Hepatocyte (in vitro differentiated cells): Measurements from ENCODE around the gene TTBK1. TPM values are rescaled to one million over a fixed set of nuclear protein-coding genes. Genes with fewer than 3 reads are reported as not detected.

Source experiments
- DNase-seq: peaks from one replicate; pipeline ENCODE4 v3.0.0-alpha.2; 2016; ENCODE audit warnings: low spot score
- H2AFZ ChIP-seq: fragments of 200-600 bp; sonication (generic); 2 replicates; pipeline ENCODE4 v1.6.0; 2016; ENCODE audit warnings: antibody characterized with exemption, mild to moderate bottlenecking
- H3K27ac ChIP-seq: fragments of 200-600 bp; sonication (generic); 2 replicates; pipeline ENCODE4 v1.5.1; 2016; ENCODE audit warnings: mild to moderate bottlenecking
- H3K27me3 ChIP-seq: fragments of 200-600 bp; sonication (generic); 2 replicates; pipeline ENCODE4 v1.6.1; 2016
- H3K36me3 ChIP-seq: fragments of 200-600 bp; sonication (generic); replicated peaks from 2 replicates; pipeline ENCODE4 v1.5.1; 2016; ENCODE audit warnings: low read depth; ENCODE audit not compliant: insufficient read depth
- H3K4me1 ChIP-seq: fragments of 200-600 bp; sonication (generic); 2 replicates; pipeline ENCODE4 v1.5.1; 2016; ENCODE audit warnings: mild to moderate bottlenecking, moderate library complexity; ENCODE audit not compliant: insufficient read depth
- H3K4me2 ChIP-seq: fragments of 200-600 bp; sonication (generic); 2 replicates; pipeline ENCODE4 v1.6.0; 2016
- H3K4me3 ChIP-seq: fragments of 200-600 bp; sonication (generic); 2 replicates; pipeline ENCODE4 v1.5.1; 2016; ENCODE audit warnings: mild to moderate bottlenecking
- H3K79me2 ChIP-seq: fragments of 200-600 bp; sonication (generic); 2 replicates; pipeline ENCODE4 v1.6.0; 2017; ENCODE audit warnings: mild to moderate bottlenecking
- H3K9me2 ChIP-seq: fragments of 200-600 bp; sonication (generic); replicated peaks from 2 replicates; pipeline ENCODE4 v1.6.0; 2017; ENCODE audit warnings: mild to moderate bottlenecking; ENCODE audit not compliant: insufficient read depth
- H3K9me3 ChIP-seq: fragments of 200-600 bp; sonication (generic); 2 replicates; pipeline ENCODE4 v1.5.1; 2016; ENCODE audit warnings: low read depth, mild to moderate bottlenecking
- H4K20me1 ChIP-seq: fragments of 200-600 bp; sonication (generic); 2 replicates; pipeline ENCODE4 v1.6.0; 2016; ENCODE audit warnings: mild to moderate bottlenecking; ENCODE audit not compliant: insufficient read depth, poor library complexity, severe bottlenecking
- EZH2 ChIP-seq: fragments of 200-600 bp; sonication (generic); IDR thresholded peaks from 2 replicates; pipeline ENCODE4 v1.6.1; 2016; ENCODE audit warnings: antibody characterized with exemption, mild to moderate bottlenecking, borderline replicate concordance
- EZH2phosphoT487 ChIP-seq: fragments of 200-600 bp; sonication (generic); IDR thresholded peaks from one replicate; pipeline ENCODE4 v1.6.1; 2018; ENCODE audit warnings: antibody characterized with exemption, mild to moderate bottlenecking, low read depth, moderate library complexity; ENCODE audit not compliant: unreplicated experiment, severe bottlenecking
- WGBS: methylation state at CpG from one replicate; pipeline ENCODE4 v1.1.6; 2016; ENCODE audit warnings: low lambda C conversion rate; ENCODE audit errors: missing lambda C conversion rate; 5-methylcytosine and 5-hydroxymethylcytosine counted together
- polyA plus RNA-seq: library from polyadenylated mRNA; unstranded; fragments of >200 nt; fragmentation: Nextera tagmentation; extraction: Ambion mirVana; gene quantifications from 2 replicates; pipeline ENCODE4 v1.2.1, GENCODE V29; 2016
- total RNA-seq: library from RNA; depleted of rRNA; stranded (reverse); fragments of >200 nt; gene quantifications from 2 replicates; pipeline ENCODE4 v1.2.3, GENCODE V29; 2014
- TF ChIP-seq, protein P1 (sequence below): fragments of 200-600 bp; sonication (generic); IDR thresholded peaks from 2 replicates; pipeline ENCODE4 v1.5.1; 2016; ENCODE audit warnings: antibody characterized with exemption, mild to moderate bottlenecking; ENCODE audit not compliant: poor library complexity

Gene TTBK1
- total and polyA plus RNA-seq, 2 experiments from 2014 or later, result 0.34 to 1.1 TPM

DNA sequence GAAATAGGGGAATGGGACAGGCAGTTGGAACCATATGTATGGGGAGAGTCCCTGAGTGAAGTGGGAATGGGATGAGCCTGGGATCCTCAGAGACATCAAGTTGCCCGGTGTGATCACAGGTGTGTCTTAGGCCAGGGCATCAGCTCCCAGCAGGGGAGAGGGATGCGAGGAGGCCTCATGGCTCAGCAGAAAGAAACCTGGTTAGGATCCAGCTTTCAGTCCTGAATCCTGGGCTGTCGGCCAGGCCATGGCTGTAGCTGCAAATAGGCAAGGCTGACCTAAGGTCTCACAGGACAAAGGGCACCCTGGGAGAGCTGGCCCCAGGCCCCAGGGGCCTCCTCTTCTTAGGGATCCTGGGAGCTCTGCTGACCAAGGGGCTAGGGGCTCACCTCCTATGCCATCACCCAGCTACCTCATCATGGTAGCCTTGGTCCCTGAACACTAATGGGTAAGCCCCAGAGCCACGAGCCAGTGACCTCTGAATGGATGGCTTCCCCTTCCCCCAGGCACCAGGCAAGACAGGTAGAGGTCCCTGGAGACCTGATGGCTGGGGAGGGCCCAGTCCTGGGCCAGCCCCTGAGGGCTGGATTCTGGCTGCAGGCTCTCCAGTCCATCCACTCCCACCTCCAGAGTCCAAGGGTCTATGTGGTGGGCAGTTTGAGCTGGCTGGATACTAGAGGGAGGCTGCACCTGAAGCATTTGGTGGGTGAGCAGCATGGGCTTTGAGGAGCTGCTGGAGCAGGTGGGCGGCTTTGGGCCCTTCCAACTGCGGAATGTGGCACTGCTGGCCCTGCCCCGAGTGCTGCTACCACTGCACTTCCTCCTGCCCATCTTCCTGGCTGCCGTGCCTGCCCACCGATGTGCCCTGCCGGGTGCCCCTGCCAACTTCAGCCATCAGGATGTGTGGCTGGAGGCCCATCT lies 54.6 kb downstream of the TTBK1 start, which contains the start of gene SLC22A7:
Gene SLC22A7 (plus strand): TSS at position 617 of the 921 bp plus-strand sequence. CDS start 99 bp downstream, at position 716.
- Histone ChIP-seq H3K27ac (no peak within 1 kb of the TSS), H3K27me3 (no peaks in the 10 kb centered on the region), H3K9me2 (no peaks in the 10 kb centered on the region), H2AFZ (no peak within 1 kb of the TSS), H3K9me3 (no peaks in the 10 kb centered on the region), H4K20me1 (no peaks in the 10 kb centered on the region), H3K36me3 (no peaks in the 10 kb centered on the region), H3K4me3 (no peak within 1 kb of the TSS), H3K79me2 (no peaks in the 10 kb centered on the region), H3K4me2 (no peak within 1 kb of the TSS), H3K4me1 (no peaks in the 10 kb centered on the region)
- no peak for DNase-seq
- 86% methylated on average over 10 of the region's 10 CpGs for WGBS
- TF ChIP-seq, protein P1, sequence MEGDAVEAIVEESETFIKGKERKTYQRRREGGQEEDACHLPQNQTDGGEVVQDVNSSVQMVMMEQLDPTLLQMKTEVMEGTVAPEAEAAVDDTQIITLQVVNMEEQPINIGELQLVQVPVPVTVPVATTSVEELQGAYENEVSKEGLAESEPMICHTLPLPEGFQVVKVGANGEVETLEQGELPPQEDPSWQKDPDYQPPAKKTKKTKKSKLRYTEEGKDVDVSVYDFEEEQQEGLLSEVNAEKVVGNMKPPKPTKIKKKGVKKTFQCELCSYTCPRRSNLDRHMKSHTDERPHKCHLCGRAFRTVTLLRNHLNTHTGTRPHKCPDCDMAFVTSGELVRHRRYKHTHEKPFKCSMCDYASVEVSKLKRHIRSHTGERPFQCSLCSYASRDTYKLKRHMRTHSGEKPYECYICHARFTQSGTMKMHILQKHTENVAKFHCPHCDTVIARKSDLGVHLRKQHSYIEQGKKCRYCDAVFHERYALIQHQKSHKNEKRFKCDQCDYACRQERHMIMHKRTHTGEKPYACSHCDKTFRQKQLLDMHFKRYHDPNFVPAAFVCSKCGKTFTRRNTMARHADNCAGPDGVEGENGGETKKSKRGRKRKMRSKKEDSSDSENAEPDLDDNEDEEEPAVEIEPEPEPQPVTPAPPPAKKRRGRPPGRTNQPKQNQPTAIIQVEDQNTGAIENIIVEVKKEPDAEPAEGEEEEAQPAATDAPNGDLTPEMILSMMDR, result no peak
- TF ChIP-seq EZH2phosphoT487 (no peak), EZH2 (no peak)

DNA sequence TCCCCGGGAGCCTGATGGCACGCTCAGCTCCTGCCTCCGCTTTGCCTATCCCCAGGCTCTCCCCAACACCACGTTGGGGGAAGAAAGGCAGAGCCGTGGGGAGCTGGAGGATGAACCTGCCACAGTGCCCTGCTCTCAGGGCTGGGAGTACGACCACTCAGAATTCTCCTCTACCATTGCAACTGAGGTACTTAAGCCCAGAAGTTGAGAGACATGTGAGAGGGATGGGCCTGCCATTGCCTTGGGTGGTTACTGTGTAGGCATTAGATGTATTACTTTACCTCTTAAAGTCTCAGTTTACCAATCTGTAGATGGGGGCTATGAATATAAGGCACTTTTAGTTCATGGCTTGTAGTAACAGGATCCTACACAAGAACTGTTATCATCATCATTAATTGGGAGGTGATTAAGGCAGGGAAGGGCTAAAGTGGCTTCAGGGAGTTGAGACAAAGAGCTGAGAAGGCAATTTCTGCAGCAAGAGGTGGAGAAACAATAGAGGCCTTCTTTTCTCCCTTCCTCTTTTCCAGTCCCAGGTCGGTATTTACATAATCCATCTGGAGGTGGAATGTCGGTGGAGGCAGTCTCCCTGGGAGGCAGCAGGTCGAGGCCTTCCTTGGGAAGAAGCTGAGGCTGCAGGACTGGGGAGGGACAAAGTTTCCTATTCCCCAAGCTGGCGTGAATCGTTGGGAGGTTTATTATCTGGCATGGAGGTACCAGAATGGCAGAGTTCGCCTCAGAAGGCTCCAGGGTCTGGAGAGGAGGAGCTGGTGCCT lies 55.5 kb downstream of the TTBK1 start:
- no peaks in the 10 kb centered on the region for H3K79me2 ChIP-seq
- no peaks in the 10 kb centered on the region for H3K27me3 ChIP-seq
- H3K4me1 ChIP-seq, result no peaks in the 10 kb centered on the region
- no peak overlapping the region for H2AFZ ChIP-seq
- H3K36me3 ChIP-seq, result no peaks in the 10 kb centered on the region
- H3K9me2 ChIP-seq, result no peaks in the 10 kb centered on the region
- TF ChIP-seq, protein P1, result no peak
- TF ChIP-seq EZH2phosphoT487, result no peak
- no peak for TF ChIP-seq EZH2
- no peaks in the 10 kb centered on the region for H3K9me3 ChIP-seq
- no peak overlapping the region for H3K27ac ChIP-seq
- DNase-seq, result no peak
- H3K4me2 ChIP-seq, result no peak overlapping the region
- H3K4me3 ChIP-seq, result no peak overlapping the region
- no peaks in the 10 kb centered on the region for H4K20me1 ChIP-seq
- 78% methylated on average over 12 of the region's 12 CpGs for WGBS

DNA sequence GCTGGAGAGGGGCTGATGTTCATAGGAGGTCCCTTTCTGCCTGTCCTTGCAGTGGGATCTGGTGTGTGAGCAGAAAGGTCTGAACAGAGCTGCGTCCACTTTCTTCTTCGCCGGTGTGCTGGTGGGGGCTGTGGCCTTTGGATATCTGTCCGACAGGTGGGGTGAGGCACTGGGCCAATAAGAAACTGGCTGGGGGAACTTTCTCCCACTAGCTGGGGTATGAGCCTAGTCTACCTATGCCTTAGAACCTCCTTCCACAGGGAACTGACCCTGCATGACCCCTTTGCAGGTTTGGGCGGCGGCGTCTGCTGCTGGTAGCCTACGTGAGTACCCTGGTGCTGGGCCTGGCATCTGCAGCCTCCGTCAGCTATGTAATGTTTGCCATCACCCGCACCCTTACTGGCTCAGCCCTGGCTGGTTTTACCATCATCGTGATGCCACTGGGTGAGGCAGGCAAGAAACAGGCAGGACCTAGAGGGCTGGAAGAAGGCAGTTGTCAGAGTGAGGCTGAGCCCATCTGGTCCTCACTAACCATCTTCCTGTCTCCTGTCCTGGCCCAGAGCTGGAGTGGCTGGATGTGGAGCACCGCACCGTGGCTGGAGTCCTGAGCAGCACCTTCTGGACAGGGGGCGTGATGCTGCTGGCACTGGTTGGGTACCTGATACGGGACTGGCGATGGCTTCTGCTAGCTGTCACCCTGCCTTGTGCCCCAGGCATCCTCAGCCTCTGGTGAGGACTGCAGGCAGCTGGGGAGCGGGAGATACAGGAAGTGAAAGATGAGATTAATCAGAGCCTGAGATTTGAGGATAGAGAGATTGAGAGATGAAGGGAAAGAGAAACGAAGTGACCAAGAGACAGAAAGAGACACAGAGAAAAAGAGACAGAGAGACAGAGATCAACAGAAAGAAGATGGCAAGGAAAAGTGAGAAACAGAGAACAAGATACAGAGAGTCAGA lies 56.3 kb downstream of the TTBK1 start:
- Histone ChIP-seq H3K27me3 (no peaks in the 10 kb centered on the region), H3K4me2 (no peak overlapping the region), H3K9me3 (no peaks in the 10 kb centered on the region), H3K27ac (no peak overlapping the region), H3K4me1 (no peaks in the 10 kb centered on the region), H2AFZ (no peak overlapping the region), H4K20me1 (no peaks in the 10 kb centered on the region), H3K36me3 (no peaks in the 10 kb centered on the region), H3K79me2 (no peaks in the 10 kb centered on the region), H3K4me3 (no peak overlapping the region), H3K9me2 (no peaks in the 10 kb centered on the region)
- no peak for DNase-seq
- 85% methylated on average over 18 of the region's 18 CpGs for WGBS
- TF ChIP-seq EZH2, result no peak
- no peak for TF ChIP-seq EZH2phosphoT487
